ENCODE results near the gene SHOC1. TPM values are rescaled to one million over a fixed set of nuclear protein-coding genes. Genes with fewer than 3 reads are reported as not detected.
A peak's percentile ranks its signal among the peaks of the same experiment; 100 is the strongest.
"Not testable (repeated sequence)": the region's sequence is repeated elsewhere in the genome, so short reads cannot be mapped to it uniquely, and the experiment has no call there.

The SHOC1 gene
- total and polyA plus RNA-seq, 10 donors = 0.07 TPM; not detected in 9

- WGBS, 5 donors = 92 to 98% (median 93%) methylated on average over 1 of the region's 1 CpG
- no peak for DNase-seq
- Histone ChIP-seq H3K27me3 (replicated peaks in 1 of 7) (no peaks in the 10 kb centered on the region), H3K4me3 (no peak overlapping the region), H3K36me3 (peaks cover 0 to 2% (median 0%) of the 10 kb centered on the region in 6 donors), H3K9me3 (no peaks in the 10 kb centered on the region), H3K4me1 (peaks cover 0 to 18% (median 3%) of the 10 kb centered on the region in 6 donors), H3K27ac (no peak overlapping the region)
- intact Hi-C loops (cut with DNase I; ENCODE audit: low total_unique reads) = no loop called here
- TF ChIP-seq CTCF (IDR thresholded peaks at IDR 0.05 in 8 of 11, conservative IDR thresholded peaks at IDR 0.05 in 3 of 11) = no peak
- TF ChIP-seq POLR2AphosphoS5 (IDR thresholded peaks at IDR 0.05) = no peak
- TF ChIP-seq POLR2A (IDR thresholded peaks at IDR 0.05) = no peak
These were observed 5.3 kb upstream of the SHOC1 start for GRCh38 chr9:111799915-111800526.

- Histone ChIP-seq H3K4me3 (no peak overlapping the region), H3K4me1 (peaks cover 0 to 13% (median 1%) of the 10 kb centered on the region in 6 donors), H3K27ac (no peak overlapping the region), H3K27me3 (replicated peaks in 1 of 7) (no peaks in the 10 kb centered on the region), H3K9me3 (no peaks in the 10 kb centered on the region), H3K36me3 (peaks cover 0 to 6% (median 0%) of the 10 kb centered on the region in 6 donors)
- intact Hi-C loops (cut with DNase I; ENCODE audit: low total_unique reads) = no loop called here
- TF ChIP-seq CTCF (IDR thresholded peaks at IDR 0.05 in 8 of 11, conservative IDR thresholded peaks at IDR 0.05 in 3 of 11) (no peak), POLR2AphosphoS5 (IDR thresholded peaks at IDR 0.05) (no peak), POLR2A (IDR thresholded peaks at IDR 0.05) (no peak)
- no peak for DNase-seq
These were observed 4.8 kb upstream of the SHOC1 start for GRCh38 chr9:111799506-111799905.

GRCh38 chr9:111798786-111799185 lies 4.0 kb upstream of the SHOC1 start:
- H3K27me3 ChIP-seq (replicated peaks in 1 of 7) = no peaks in the 10 kb centered on the region
- H3K9me3 ChIP-seq = no peaks in the 10 kb centered on the region
- DNase-seq = no peak
- H3K36me3 ChIP-seq = peaks cover 0 to 6% (median 0%) of the 10 kb centered on the region in 6 donors
- intact Hi-C loops (cut with DNase I; ENCODE audit: low total_unique reads) = no loop called here
- no peak overlapping the region for H3K4me3 ChIP-seq
- TF ChIP-seq POLR2AphosphoS5 (IDR thresholded peaks at IDR 0.05) (no peak), CTCF (IDR thresholded peaks at IDR 0.05 in 8 of 11, conservative IDR thresholded peaks at IDR 0.05 in 3 of 11) (no peak), POLR2A (IDR thresholded peaks at IDR 0.05) (no peak)
- peaks cover 0 to 7% (median 0%) of the 10 kb centered on the region in 6 donors for H3K4me1 ChIP-seq
- H3K27ac ChIP-seq = no peak overlapping the region

GRCh38 chr9:111795557-111795839 lies 761 bp upstream of the SHOC1 start:
- Histone ChIP-seq H3K27me3 (replicated peaks in 1 of 7) (no peaks in the 10 kb centered on the region), H3K27ac (no peak overlapping the region), H3K36me3 (peaks cover 0 to 6% (median 0%) of the 10 kb centered on the region in 6 donors), H3K9me3 (no peaks in the 10 kb centered on the region), H3K4me1 (peaks cover 0 to 7% (median 0%) of the 10 kb centered on the region in 6 donors), H3K4me3 (no peak overlapping the region)
- no peak for DNase-seq
- 81 to 96% (median 90%) methylated on average over 2 of the region's 2 CpGs for WGBS, 5 donors
- intact Hi-C loops (cut with DNase I; ENCODE audit: low total_unique reads) = no loop called here
- TF ChIP-seq CTCF (IDR thresholded peaks at IDR 0.05 in 8 of 11, conservative IDR thresholded peaks at IDR 0.05 in 3 of 11) (no peak), POLR2AphosphoS5 (IDR thresholded peaks at IDR 0.05) (no peak), POLR2A (IDR thresholded peaks at IDR 0.05) (no peak)

- DNase-seq; H3K36me3 ChIP-seq; intact Hi-C loops (cut with DNase I; ENCODE audit: low total_unique reads); H3K9me3 ChIP-seq; H3K4me3 ChIP-seq; H3K4me1 ChIP-seq; H3K27me3 ChIP-seq (replicated peaks in 1 of 7): not testable (repeated sequence)
- 65 to 98% (median 73%) methylated on average over 1 of the region's 1 CpG for WGBS, 5 donors
- H3K27ac ChIP-seq = peak overlapping the region in 2 of 8 donors; percentile 3 to 38
These were observed 2.9 kb downstream of the SHOC1 start for GRCh38 chr9:111791821-111792220.

Data from spleen (tissue), 11 donors.